Activated CD8-positive, alpha-beta memory T cell treated with anti-CD3 and anti-CD28 coated beads, Interleukin-2, amount 50 U/mL, for 1 hour (primary cell): Measurements from ENCODE around the gene OVOL1.
"Not testable (repeated sequence)": the region's sequence is repeated elsewhere in the genome, so short reads cannot be mapped to it uniquely, and the experiment has no call there.

ENCODE experiments used
- DNase-seq: peaks from one replicate; pipeline ENCODE4 v3.0.0-alpha.2; 2020; ENCODE audit errors: extremely low read depth

OVOL1 gene

GRCh38 chr11:65786786-65787636 is at the start of gene OVOL1:
Gene OVOL1 (plus strand): TSS chr11:65787063. CDS start chr11:65787374, 311 bp downstream.
- DNase-seq = no peak

DNA sequence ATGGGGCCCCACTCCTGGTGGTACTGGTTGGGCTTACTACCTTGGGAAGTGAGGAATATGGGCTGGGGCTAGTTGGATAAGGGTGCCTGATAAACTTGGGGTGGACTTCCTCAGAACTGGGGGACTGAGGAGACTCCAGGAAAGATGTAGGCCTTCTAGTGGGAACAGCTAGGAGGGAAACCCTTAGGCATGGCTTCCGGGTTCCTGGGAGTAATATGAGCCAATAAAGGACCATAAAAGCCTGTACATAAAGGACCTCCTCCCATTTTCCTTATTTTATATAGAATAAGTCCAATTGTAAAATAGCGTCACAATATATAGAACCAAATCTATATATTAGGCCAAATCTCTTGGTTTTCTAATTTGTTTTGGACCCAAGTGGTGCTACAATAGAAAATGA is 47.8 kb upstream of the OVOL1 start:
- DNase-seq = no peak

DNA sequence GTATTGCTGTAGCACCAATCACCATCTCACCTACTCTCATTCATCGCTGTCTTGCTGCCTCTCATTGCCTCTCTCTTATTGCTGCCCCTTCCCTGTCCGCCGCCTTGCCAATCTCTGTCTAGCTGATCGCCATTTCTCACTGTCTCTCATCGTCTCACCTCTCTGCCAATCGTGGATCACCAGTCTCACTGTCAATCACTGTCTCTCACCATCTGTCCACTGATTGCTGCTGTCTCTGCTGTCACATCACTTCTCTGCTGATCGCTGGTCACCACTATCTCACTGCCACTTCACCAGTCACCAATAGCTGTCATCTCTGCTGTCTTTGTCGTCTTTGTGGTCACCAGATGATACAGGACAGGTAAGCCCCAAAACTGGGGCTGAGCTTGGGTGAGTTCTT is 45.7 kb upstream of the OVOL1 start:
- no peak for DNase-seq

DNA sequence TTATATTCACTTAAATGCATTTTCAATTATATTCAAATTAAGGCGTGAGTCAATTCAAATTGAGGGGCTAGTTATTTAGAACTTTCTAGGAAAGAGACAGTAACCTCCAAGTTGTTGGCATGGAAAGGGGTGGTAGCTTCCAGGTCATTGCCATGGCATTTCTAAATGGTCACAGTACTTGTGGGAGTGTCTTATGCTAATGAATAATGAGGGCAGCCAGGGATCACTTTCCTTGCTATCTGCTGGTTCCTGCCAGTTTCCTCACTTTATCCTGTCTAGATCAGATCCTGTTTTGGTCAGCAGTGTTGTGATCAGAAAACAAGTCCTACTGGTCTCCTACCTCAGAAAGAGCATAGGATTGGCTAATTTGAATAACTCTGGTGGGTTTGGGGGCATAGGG is 44.5 kb upstream of the OVOL1 start:
- no peak for DNase-seq

DNA sequence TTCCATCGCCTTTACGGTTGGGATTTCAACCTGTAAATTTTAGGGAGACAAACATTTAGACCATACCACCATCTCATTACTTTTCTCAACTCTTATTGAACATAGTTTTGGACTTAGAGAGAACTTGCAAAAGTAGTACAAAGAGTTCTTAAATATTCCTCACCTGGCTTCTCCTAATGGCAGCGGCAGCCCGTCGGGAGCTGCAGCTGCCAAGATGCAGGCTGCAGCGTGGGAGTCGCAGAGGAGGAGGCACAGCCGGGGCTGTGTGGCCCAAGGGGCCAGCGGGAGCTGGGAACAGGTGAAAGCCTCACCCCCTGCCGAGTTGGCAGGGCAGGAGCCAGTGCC is 43.2 kb upstream of the OVOL1 start:
- no peak for DNase-seq

GRCh38 chr11:65744026-65744698 is 42.7 kb upstream of the OVOL1 start:
- no peak for DNase-seq

- DNase-seq = no peak
Observed at GRCh38 chr11:65744699-65745042, 42.2 kb upstream of the OVOL1 start.

GRCh38 chr11:65745049-65745448 is 41.8 kb upstream of the OVOL1 start:
- DNase-seq = no peak

GRCh38 chr11:65762169-65762568 is 24.7 kb upstream of the OVOL1 start:
- DNase-seq = not testable (repeated sequence)

DNA sequence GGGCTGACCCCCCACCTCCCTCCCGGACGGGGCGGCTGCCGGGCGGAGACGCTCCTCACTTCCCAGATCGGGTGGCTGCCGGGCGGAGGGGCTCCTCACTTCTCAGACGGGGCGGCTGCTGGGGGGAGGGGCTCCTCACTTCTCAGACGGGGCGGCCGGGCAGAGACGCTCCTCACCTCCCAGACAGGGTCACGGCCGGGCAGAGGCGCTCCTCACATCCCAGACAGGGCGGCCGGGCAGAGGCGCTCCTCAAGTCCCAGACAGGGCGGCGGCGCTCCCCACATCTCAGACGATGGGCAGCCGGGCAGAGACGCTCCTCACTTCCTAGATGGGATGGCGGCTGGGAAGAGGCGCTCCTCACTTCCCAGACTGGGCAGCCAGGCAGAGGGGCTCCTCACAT is 24.0 kb upstream of the OVOL1 start:
- DNase-seq = not testable (repeated sequence)

DNA sequence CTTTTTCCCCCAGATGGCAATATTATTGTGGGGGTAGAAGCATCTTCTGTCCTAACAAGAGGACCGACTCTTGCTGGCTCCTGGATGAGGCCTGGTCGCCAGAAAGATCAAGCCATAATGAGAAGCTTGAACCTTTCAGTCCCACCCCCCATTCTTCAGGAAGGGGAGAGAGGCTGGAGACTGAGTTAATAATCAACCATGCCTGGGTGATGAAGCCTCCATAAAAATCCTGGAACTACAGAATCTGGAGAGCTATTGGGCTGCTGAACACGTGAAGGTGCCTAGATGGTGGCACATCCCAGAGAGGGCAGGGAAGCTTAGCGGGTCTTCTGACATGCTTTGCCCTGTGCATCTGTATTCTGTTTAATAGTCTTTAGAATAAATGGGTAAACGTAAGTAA is 22.4 kb upstream of the OVOL1 start:
- DNase-seq = no peak

DNA sequence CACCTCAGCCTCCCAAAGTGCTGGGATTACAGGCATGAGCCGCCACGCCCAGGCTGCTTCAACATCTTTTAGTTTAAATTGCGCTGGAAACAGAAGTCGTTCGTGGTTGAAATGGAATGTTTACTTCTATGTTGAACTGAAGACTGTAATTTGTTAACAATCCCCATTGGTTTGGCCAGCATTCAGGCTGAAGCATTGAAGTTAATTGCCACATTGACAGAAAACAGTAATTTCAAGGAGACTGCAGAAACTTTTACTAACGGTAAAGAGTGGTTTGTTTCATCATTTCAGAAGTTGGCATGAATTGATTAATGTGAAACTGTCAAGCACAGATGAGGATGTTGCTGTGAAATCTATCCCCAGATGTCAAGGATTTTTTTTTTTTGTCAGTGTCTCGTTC is 20.3 kb upstream of the OVOL1 start:
- no peak for DNase-seq

DNA sequence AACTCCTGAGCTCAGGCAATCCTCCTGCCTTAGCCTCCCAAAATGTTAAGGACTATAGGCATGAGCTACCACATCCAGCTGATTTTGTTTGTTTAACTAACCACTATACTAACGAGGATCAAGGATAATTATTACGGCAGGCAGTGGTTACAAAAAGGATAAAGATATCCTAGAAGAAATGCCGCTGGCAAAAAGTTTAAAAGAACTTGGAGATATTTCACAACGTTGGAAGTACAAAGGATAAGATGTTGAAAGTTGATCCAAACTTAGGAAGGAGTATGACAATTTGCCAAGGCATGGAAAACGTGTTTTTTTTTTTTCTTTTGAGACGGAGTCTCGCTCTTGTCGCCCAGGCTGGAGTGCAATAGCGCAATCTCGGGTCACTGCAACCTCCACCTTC is 19.5 kb upstream of the OVOL1 start:
- no peak for DNase-seq

DNA sequence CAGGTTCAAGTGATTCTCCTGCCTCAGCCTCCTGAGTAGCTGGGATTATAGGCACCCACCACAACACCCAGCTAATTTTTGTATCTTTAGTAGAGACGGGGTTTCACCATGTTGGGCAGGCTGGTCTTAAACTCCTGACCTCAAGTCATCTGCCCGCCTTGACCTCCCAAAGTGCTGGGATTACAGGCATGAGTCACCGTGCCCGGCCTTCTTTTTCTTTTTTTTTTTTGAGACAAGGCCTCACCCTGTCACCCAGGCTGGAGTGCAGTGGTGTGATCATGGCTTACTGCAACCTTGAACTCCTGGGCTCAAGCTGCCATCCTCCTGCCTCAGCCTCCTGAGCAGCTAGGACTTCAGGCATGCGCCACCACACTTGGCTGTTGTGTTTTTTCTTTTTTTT is 19.1 kb upstream of the OVOL1 start:
- not testable (repeated sequence) for DNase-seq

- DNase-seq = no peak
Observed at GRCh38 chr11:65770951-65771567, 15.8 kb upstream of the OVOL1 start.

GRCh38 chr11:65771589-65772112 is 15.2 kb upstream of the OVOL1 start:
- no peak for DNase-seq

- DNase-seq = no peak
Observed at GRCh38 chr11:65773784-65774411, 13.0 kb upstream of the OVOL1 start.

GRCh38 chr11:65774525-65775306 is 12.1 kb upstream of the OVOL1 start:
- no peak for DNase-seq

GRCh38 chr11:65776196-65776595 is 10.7 kb upstream of the OVOL1 start:
- no peak for DNase-seq

- DNase-seq = no peak
Observed at GRCh38 chr11:65776710-65777141, 10.1 kb upstream of the OVOL1 start.

DNA sequence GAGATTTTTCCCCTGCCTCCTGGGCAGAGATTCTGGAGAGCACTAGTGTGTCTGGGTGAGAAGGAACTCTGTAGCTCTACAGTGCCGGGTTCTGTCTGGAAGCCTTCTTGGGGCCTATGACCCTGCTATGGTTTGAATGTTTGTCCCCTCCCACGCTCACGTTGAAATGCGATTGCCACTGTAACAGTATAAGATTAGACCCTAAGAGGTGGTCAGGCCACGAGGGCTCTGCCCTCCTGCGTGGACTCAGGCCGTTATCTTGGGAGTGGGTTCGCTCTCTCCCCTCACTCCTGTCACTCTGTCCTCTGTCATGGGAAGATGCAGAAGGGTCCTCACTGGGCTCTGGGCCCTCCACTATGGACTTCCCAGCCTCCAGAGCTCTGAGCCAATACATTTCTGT is 9.6 kb upstream of the OVOL1 start:
- no peak for DNase-seq
